Activated gamma-delta T cell treated with anti-CD3 and anti-CD28 coated beads, Interleukin-2, amount 50 U/mL, for 16 hours (primary cell): ENCODE measurements around the gene ZNF470.
A peak's percentile ranks its signal among the peaks of the same experiment; 100 is the strongest.

ENCODE experiments used
- DNase-seq: peaks from one replicate; pipeline ENCODE4 v3.0.0-alpha.2; 2020; ENCODE audit warnings: low read depth

The ZNF470 gene

DNA sequence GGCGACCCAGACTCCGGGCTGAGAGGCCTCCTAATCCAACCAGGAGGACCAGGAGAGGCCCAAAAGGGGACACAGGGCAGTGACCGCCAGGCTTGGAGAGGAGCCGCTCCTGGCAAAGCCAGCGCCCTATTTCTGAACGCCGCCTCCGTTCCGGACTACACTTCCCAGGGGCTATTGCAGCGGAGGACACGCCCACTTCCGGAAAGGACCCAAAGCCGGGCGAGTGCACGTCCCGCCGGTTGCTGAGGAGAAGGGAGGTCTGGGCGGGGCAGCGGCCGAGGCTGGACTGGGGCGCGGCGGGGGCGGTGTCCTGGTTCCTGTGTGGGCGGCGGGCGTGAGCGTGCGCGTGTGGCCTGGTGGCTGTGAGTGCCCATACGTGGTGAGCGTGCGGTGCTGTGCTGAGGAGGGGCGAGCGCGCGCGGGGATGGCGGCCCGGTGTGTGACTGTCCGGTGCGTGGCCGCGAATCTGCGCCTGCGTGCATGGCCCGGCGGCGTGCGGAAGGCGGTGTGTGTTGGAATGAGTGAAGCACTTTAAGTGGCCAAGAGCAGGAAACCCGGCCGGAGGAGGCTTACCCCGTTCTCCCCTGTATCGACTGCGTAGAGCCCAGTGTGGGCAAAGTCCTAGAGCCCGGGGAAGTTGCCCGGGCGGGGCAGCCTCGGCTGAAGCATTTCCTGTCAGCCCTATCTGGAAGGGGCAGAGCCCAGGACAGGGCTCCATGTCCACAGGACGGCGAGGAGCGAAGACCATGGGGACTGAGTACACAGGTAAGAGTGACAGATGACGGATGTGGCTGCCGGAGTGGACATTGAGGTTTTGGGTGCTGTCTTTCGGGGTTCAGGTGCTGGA, at the start of gene ZNF470:
ZNF470 (plus strand) TSS at position 195 of the 847 bp plus-strand sequence. CDS start 2,844 bp downstream, outside the sequence.
- peak; percentile 83 for DNase-seq

DNA sequence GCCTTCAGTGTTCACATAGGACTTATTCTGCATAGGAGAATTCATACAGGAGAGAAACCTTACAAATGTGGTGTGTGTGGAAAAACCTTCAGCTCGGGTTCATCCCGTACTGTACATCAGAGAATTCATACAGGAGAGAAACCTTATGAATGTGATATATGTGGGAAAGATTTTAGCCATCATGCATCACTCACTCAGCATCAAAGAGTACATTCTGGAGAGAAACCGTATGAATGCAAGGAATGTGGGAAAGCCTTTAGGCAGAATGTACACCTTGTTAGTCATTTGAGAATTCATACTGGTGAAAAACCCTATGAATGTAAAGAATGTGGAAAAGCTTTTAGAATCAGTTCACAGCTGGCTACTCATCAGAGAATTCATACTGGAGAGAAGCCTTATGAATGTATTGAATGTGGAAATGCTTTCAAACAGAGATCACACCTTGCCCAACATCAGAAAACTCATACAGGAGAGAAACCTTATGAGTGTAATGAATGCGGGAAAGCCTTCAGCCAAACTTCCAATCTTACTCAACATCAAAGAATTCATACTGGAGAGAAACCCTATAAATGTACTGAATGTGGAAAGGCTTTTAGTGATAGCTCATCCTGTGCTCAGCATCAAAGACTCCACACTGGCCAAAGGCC, 41.9 kb upstream of the ZNF470 start:
- no peak for DNase-seq

DNA sequence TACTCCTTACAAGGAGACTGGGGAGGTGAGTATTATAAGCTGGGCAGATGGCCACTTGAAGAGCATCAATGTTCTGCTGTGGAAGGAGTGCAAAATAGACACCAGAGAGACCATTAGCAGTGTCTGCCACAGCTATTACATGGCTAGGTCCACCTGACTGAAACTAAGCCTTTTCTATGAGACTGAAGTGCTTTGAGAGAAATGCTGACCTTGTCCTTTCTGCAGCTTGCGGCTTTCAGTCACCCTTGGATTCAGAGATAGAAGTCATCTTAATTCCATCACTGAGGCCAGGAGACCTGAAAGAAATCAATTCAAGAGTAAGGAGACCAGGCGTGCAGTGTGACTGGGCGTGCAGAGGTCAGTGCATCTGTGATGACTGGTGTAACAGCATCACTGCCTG, 29.8 kb upstream of the ZNF470 start:
- DNase-seq: no peak

DNA sequence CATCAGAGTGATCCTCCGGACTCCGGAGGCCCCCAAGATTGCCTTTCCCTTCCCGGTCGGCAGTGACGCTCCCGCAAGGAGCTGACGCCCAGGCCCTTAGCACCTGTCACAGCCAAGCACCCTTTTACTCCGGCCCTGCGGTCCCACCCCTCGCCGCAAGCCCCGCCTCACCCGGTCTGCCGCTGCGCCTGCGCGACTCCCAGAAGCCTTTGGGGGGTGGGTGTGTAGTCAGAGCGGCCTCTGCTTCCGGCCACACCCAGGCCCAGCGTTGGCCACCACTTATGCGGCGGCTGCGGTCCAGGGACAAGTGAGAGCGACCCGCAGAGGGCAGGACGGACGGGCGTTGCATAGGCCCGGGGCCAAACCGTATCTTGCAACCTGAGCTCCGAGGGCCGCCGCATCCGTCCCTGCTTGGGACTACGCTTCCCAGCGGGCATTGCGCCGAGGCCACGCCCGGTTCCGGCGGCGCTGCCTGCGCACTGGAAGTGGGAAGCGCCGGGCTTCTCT, 29.0 kb upstream of the ZNF470 start:
- peak; percentile 77 for DNase-seq

DNA sequence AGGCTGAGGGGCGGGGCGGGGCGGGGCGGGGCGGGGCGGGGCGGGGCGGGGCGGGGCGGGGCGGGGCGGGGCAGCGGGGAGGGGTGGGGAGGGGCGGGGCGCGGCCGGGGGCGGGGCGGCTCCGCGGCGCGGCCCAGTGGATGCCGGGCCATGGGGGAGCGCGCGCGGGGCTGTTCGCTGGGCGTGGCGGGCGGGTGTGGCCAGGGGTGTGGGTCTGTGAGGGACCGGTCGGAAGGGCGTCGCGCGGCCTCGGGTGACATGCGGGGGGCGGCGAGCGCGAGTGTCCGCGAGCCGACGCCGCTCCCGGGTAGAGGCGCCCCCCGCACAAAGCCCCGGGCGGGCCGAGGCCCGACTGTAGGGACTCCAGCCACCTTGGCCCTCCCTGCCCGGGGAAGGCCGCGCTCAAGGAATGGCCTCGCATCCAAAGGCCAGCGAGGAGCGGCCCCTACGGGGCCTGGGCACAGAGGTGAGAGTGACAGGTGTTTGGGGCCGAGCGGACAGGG, 28.5 kb upstream of the ZNF470 start, which contains the start of gene ZFP28:
ZFP28 (plus strand) TSS at position 188 of the 503 bp plus-strand sequence; CDS start at position 259, 71 bp downstream.
- DNase-seq: no peak

DNA sequence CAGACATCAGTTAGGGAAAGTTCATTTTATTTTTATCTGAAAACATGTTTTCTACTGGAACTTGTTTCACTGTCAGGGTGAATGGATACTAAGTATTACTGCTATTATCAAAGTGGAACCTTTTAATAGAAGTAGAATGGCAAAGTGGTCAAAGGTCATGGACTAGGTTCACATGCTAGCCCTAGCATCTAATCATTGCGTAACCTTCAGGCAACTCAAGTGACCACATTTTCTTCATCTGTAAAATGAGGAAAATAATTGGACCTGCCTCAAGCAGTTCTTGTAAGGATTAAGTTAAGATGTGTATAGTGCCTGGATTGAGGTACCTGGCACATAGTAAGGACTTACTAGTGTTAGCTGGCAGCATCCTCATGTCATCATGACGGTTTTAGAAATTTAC, 23.5 kb upstream of the ZNF470 start:
- DNase-seq: no peak

DNA sequence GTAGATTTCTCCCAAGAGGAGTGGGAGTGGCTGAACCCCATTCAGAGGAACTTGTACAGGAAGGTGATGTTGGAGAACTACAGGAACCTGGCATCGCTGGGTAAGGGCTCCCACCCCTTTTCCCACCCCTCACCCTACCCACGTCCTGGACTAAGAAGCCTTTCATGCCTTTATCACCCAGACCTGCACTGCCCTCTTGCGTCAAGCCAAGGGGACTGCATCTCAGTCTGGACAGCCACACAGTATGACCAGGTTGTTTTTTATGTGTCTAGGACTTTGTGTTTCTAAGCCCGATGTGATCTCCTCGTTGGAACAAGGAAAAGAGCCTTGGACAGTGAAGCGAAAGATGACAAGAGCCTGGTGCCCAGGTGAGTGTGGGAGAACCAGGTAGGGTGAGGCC, 19.7 kb upstream of the ZNF470 start:
- no peak for DNase-seq

DNA sequence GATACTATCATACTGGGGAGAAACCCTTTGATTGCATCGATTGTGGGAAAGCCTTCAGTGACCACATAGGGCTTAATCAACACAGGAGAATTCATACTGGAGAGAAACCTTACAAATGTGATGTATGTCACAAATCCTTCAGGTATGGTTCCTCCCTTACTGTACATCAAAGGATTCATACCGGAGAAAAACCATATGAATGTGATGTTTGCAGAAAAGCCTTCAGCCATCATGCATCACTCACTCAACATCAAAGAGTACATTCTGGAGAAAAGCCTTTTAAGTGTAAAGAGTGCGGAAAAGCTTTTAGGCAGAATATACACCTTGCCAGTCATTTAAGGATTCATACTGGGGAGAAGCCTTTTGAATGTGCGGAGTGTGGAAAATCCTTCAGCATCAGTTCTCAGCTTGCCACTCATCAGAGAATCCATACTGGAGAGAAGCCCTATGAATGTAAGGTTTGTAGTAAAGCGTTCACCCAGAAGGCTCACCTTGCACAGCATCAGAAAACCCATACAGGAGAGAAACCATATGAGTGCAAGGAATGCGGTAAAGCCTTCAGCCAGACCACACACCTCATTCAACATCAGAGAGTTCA, 12.9 kb upstream of the ZNF470 start:
- no peak for DNase-seq

DNA sequence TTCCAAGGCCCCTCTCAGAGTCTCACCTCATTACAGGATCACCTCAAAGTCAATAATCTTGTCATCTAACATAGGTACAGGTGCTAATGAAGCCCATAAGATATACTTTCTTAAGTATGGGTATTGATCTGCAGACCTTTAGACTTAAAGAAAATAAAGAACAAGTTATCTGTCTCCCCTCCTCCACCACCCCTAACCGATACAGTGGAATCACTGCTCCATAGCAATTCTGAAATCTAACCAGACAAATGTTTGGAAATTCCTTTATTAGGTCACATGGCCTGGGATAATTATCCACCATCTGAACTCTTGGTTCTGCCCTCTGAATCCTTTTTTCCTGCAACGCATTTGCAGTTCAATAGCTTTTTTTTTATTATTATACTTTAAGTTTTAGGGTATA, 4.5 kb upstream of the ZNF470 start:
- no peak for DNase-seq

DNA sequence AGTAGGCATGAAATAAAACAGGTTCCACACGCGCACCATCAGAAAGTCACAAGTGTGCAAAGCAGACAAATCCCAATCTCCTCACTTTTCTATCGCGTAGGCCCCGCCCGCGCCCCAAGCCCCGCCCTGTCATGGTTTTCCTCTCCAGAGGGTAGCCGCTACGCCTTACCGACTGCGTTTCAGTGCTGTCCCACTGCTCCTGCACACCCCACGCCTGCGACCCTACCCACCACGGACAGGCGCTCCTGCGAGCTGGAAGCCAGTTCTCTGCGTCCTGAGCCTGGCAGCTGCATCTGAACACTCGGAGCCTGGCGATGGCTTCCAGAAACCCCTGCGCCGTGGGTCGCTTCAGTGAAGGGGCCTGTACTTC, 379 bp upstream of the ZNF470 start:
- no peak for DNase-seq

DNA sequence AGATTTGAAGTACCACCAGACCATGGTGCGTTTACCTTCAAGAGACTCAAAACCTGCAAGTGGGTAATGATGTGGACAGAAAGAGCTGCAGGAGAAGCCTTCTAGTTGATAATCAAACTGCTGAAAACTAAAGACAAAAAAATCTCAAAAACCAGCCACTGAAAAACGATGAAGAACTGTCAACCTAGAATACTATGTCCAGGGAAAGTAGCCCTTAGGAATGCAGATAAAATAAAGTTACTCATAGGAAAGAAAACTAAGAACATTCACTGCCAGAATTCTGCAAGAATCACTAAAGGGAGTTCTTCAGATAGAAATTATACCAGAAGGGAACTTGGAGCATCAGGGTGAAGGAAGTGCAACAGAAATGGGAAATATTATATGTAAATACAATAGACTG, 5.3 kb downstream of the ZNF470 start:
- no peak for DNase-seq

DNA sequence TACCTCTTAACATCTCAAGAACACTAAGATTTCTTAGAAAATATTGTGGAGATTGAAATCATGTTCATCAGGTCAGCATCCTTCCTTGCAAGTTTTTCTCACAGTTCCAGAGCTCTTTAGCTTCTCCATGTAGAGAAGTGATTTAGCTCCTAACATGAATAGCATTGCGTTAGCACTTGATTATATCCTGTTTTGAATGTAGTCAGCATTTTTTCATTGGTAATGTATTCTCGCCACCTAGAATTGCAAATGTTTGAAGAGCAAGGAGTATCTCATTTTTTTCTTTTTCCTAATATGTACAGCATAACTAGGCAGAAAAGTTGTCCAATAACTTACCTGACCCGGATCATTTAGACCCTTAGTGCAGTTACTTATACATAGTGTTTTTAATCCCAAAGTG, 6.6 kb downstream of the ZNF470 start:
- DNase-seq: no peak

DNA sequence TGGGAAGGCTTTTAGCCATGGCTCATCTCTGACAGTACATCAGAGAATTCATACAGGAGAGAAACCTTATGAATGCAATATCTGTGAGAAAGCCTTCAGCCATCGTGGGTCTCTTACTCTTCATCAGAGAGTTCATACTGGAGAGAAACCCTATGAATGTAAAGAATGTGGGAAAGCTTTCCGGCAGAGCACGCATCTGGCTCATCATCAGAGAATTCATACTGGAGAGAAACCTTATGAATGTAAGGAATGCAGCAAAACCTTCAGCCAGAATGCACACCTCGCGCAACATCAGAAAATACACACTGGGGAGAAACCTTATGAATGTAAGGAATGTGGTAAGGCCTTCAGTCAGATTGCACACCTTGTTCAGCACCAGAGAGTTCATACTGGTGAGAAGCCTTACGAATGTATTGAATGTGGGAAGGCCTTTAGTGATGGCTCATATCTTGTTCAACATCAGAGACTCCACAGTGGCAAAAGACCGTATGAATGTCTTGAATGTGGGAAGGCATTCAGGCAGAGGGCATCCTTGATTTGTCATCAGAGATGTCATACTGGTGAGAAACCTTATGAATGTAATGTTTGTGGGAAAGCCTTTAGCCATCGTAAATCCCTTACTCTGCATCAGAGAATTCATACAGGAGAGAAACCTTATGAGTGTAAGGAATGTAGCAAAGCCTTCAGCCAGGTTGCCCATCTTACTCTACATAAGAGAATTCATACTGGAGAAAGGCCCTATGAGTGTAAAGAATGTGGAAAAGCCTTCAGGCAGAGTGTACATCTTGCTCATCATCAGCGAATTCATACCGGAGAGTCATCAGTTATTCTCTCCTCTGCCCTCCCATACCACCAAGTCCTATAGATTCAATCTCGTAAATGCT, 10.7 kb downstream of the ZNF470 start:
- no peak for DNase-seq

DNA sequence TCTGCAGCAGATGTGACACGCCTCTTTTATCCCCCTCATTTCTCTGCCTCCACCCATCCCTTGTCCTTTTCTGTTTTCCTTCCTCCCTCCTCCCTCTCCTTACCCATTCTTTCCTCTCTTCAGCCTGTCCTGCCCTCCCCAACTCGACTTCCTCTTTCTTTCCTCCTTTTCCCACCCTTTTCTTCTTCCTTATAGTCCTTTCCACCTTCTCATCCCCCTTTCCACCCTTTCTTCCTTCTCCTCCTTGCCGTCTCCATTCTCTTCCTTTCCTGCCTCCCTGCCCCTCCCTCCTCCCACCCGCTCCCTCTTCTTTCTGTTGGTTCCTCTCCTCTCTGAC, 27.1 kb downstream of the ZNF470 start:
- DNase-seq: no peak

DNA sequence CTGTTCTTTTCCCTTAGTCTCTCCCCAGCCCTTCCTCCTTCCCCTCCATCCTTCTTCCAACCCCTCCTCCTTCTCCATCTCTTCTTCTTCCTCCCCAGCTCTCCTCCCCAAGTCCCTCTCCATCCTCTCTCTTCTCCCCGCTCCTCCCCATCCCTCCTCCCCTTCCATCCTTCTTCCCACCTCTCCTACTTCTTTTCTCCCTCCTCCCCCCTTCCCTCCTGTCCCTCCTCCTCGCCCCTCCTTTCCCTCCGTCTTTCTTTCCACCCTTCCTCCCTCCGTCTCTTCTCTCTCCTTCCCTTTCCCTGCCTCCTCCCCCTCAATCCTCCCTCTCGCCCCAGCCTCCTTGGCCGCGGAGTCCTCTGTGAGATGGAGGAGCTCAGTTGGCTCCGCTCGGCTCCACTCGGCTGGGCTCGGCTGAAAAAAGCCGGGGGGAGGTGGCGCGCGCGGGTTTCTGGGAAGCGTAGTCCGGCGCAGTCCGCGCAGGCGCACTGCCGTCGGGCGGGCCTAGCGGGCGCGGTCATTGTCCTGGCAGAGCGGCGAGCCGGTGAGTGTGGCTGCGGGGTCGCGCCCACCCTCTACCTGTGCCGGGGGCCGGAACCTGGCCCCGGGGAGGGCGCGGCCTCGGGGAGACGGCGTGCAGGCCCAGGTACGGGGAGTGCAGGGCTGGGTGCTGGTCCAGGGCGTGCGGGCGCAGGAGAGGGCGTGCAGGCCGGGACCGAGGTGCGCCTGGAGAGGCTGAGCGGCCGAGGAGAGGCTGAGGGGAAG, 27.7 kb downstream of the ZNF470 start, which contains the start of gene ZNF71:
ZNF71 (plus strand) TSS at position 520 of the 765 bp plus-strand sequence. CDS start 6,257 bp downstream, outside the sequence.
- DNase-seq: peak; percentile 79

DNA sequence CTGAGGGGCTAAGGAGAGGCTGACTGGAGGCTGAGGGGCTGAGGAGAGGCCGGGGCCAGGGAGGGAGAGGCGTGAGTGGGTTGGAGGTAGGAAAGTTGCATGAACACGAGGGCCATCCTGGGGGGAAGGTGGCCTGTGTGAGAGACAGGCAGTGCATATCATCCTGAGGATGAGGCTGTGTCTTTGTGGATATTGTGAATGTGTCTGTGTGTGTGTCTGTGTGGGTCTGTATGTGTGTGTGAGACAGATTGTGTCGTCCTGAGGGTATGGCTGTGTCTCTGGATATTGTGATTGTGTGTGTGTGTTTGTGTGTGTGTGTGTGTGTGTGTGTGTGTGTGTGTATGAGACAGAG, 28.3 kb downstream of the ZNF470 start:
- DNase-seq: no peak

DNA sequence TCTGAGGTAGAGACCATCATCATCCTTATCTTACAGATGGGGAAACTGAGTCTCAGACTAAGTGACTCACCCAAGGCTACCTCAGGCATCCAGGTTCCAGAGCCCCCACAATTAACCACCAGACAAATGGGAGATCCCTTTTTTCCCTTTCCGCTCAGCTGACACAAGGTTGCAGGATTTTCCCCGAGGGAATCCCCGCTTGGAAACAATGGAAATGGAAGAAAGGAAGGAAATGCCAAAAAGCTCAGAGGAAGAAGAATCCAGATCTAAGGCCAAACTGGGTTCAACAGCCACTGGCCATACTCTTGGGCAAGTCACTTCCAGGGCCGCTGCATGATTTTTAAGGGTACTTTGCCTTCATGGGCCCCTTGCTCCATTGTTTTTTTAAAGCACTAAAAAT, 29.4 kb downstream of the ZNF470 start:
- no peak for DNase-seq

DNA sequence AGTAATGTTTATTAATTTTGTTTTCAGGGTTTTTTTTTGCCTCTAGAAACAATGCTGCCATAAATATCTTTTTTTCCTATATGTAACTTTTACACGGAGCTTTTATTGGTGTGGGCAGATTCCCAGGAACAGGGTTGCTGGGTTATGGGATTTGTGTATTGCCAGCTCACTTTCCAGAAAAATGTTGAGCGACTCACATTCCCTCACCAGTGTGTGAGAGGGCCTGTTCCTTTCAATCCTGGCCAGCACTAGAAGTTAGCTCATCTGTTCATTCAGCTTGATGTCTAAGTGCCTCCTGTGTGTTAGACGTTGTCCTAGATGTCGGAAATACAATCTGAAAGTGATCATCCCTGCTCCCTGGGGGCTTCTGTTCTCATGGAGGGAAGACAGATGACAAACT, 30.4 kb downstream of the ZNF470 start:
- DNase-seq: no peak

DNA sequence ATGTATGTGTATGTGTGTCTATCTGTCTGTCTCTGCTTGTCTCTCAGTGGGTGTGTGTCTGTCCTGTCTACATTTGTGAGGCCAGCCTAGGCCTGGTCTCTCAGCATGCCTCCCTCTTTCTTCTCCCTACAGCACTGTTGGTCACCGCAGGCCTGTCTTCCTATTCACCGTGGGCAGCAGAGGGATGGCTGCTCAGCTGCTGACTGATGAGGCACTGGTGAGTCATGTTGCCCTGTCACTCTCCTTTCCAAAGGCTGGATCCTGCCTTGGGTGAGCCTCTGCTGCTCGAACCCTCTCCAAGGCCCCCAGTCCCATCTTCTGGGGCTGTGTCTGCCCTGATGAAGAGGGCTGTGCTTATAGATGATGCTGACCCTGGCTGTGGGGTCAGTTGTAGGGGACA, 34.1 kb downstream of the ZNF470 start:
- no peak for DNase-seq

DNA sequence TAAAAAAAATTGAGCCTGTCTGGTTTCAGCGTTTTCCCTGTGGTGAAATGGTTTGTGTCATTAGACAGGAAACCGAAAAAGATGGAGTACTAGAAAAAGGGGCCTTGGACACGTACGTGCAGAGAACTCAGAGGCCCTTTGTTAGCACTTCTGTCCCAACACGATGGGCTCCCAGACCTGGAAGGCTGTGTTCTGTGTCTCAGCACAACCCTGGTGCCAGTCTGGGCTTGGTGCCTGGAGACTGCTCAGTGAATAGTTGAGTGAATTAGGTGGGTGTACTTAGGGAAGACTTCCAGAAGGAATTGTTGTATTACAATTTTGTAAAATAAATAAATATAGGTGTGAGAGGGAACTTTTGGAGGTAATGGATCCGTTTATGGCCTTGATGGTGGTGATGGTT, 36.6 kb downstream of the ZNF470 start:
- no peak for DNase-seq
